ENCODE results near the gene AFTPH.

AFTPH gene

GRCh38 chr2:64615192-64615763 is 91.2 kb downstream of the AFTPH start:
- no peak for DNase-seq

- no peak for DNase-seq
Observed at GRCh38 chr2:64615844-64616536, 91.9 kb downstream of the AFTPH start.

GRCh38 chr2:64617631-64618151 is 93.6 kb downstream of the AFTPH start:
- DNase-seq: no peak

GRCh38 chr2:64620661-64621060 is 96.5 kb downstream of the AFTPH start:
- no peak for DNase-seq

GRCh38 chr2:64622443-64623241 is 98.5 kb downstream of the AFTPH start:
- DNase-seq: no peak

GRCh38 chr2:64623242-64623850 is 99.2 kb downstream of the AFTPH start:
- DNase-seq: no peak

- no peak for DNase-seq
Observed at GRCh38 chr2:64624108-64624610, 100.0 kb downstream of the AFTPH start.

- DNase-seq: no peak
Observed at GRCh38 chr2:64624862-64625261, 100.7 kb downstream of the AFTPH start.

- no peak for DNase-seq
Observed at GRCh38 chr2:64625299-64626145, 101.4 kb downstream of the AFTPH start.

GRCh38 chr2:64626146-64626809 is 102.2 kb downstream of the AFTPH start:
- no peak for DNase-seq

- DNase-seq: no peak
Observed at GRCh38 chr2:64626963-64627760, 103.0 kb downstream of the AFTPH start.

- DNase-seq: no peak
Observed at GRCh38 chr2:64627860-64628841, 104.0 kb downstream of the AFTPH start.

GRCh38 chr2:64629329-64629781 is 105.2 kb downstream of the AFTPH start:
- DNase-seq: no peak

- no peak for DNase-seq
Observed at GRCh38 chr2:64629875-64630274, 105.7 kb downstream of the AFTPH start.

- DNase-seq: no peak
Observed at GRCh38 chr2:64630752-64631151, 106.6 kb downstream of the AFTPH start.

GRCh38 chr2:64631771-64632170 is 107.6 kb downstream of the AFTPH start:
- DNase-seq: no peak

GRCh38 chr2:64632835-64633819 is 109.0 kb downstream of the AFTPH start:
- no peak for DNase-seq
